ENCODE results near the gene SNAP91. TPM values are rescaled to one million over a fixed set of nuclear protein-coding genes. Genes with fewer than 3 reads are reported as not detected.

SNAP91 gene
- total RNA-seq, 1 experiment from 2014 or later = 1.3 TPM

- peaks cover 4% of the 10 kb centered on the region for H3K23me2 ChIP-seq (ENCODE audit: insufficient read length, low read depth, low read length, poor library complexity, severe bottlenecking)
- no peak overlapping the region for H3K14ac ChIP-seq (ENCODE audit: insufficient read depth, low read length)
- Mint-ChIP-seq H3K27me3 (ENCODE audit: low read depth) (peaks cover 7% of the 10 kb centered on the region), H3K4me1 (peaks cover 13 to 19% of the 10 kb centered on the region in 2 experiments), H3K9me3 (no peaks in the 10 kb centered on the region; a peak in 1 of 5 replicates), H3K36me3 (ENCODE audit: insufficient read depth in 1 of 3, low read depth in 3 of 3) (no peaks in the 10 kb centered on the region), H3K4me3 (peak overlapping the region in 1 of 2 experiments; percentile 87; a peak in 4 of 5 replicates), H3K27ac (no peak overlapping the region)
- peak overlapping the region; percentile 77 for H3K4me2 ChIP-seq (ENCODE audit: insufficient read depth, insufficient read length, low read length)
- H3K79me2 ChIP-seq (ENCODE audit: insufficient read depth, low read length) = no peaks in the 10 kb centered on the region
- no peak overlapping the region for H4K8ac ChIP-seq (replicated peaks; ENCODE audit: insufficient read length, low read depth, low read length)
- H3K4ac ChIP-seq (ENCODE audit: low read depth, low read length) = no peak overlapping the region
- no peak for DNase-seq
- H2BK120ac ChIP-seq (ENCODE audit: low read depth, low read length, poor library complexity, severe bottlenecking) = no peak overlapping the region
- H2AFZ ChIP-seq (ENCODE audit: low read length) = no peak overlapping the region
- H2BK12ac ChIP-seq (ENCODE audit: insufficient read length, low read depth, low read length) = no peak overlapping the region
- no peak overlapping the region for H2BK20ac ChIP-seq (ENCODE audit: low read depth, low read length, poor library complexity, severe bottlenecking)
- no peak overlapping the region for H4K5ac ChIP-seq (ENCODE audit: insufficient read length, low read depth, low read length)
- no peak overlapping the region for H3T11ph ChIP-seq (ENCODE audit: low read length)
- H2BK5ac ChIP-seq (ENCODE audit: insufficient read length, low read length) = no peak overlapping the region
- H4K20me1 ChIP-seq (ENCODE audit: control insufficient read depth, insufficient read depth, insufficient read length) = no peaks in the 10 kb centered on the region
- no peaks in the 10 kb centered on the region for H3K79me1 ChIP-seq (ENCODE audit: insufficient read depth, low read depth, low read length, poor library complexity, severe bottlenecking)
- no peak overlapping the region for H3K56ac ChIP-seq (ENCODE audit: insufficient read length, low read depth, low read length)
- H2BK15ac ChIP-seq (ENCODE audit: low read depth, low read length) = no peak overlapping the region
- no peaks in the 10 kb centered on the region for H3K9me3 ChIP-seq (ENCODE audit: control insufficient read depth, low read depth, low read length)
- no peak overlapping the region for H2AK5ac ChIP-seq (ENCODE audit: insufficient read length, low read length)
- H3K27me3 ChIP-seq (ENCODE audit: insufficient read depth, low read length) = no peaks in the 10 kb centered on the region
- no peak overlapping the region for H3K23ac ChIP-seq (ENCODE audit: insufficient read length, low read depth, low read length)
- TF ChIP-seq CTCF (conservative IDR thresholded peaks at IDR 0.05) = no peak
- no peak overlapping the region for H3K18ac ChIP-seq (ENCODE audit: insufficient read length, low read depth, low read length)
- no peak overlapping the region for H3K27ac ChIP-seq (ENCODE audit: insufficient read length, low read depth, low read length)
- no CpG with 5 or more reads among the region's 8 CpGs for WGBS (ENCODE audit: extremely low coverage, insufficient read length, low lambda C conversion rate)
- H3K9ac ChIP-seq (ENCODE audit: extremely low read depth, insufficient read length, low read length) = no peak overlapping the region
- no peaks in the 10 kb centered on the region for H3K4me1 ChIP-seq (ENCODE audit: insufficient read depth, low read length)
- no peak overlapping the region for H4K91ac ChIP-seq (ENCODE audit: insufficient read length, low read depth, low read length)
Measured at GRCh38 chr6:83511266-83511665, 197.6 kb downstream of the SNAP91 start.
